ENCODE data around the gene BOK.
A peak's percentile ranks its signal among the peaks of the same experiment; 100 is the strongest.

BOK gene

GRCh38 chr2:241612156-241613016 lies 53.8 kb downstream of the BOK start:
- Histone ChIP-seq H3K36me3 (peaks cover 37% of the 10 kb centered on the region), H3K9ac (0 out of 2 replicates have a peak overlapping the region, but pooled peaks have one; percentile 71), H3K4me3 (no peak overlapping the region), H3K9me3 (no peaks in the 10 kb centered on the region), H3K4me1 (peaks cover 74% of the 10 kb centered on the region), H3K27ac (0 out of 2 replicates have a peak overlapping the region, but pooled peaks have one; percentile 74), H3K27me3 (no peaks in the 10 kb centered on the region), H3K4me2 (peak overlapping the region; percentile 63), H4K20me1 (peaks cover 42% of the 10 kb centered on the region; the same call in 1 of the 2 replicates)
- no peak for TF ChIP-seq Cebpa-rat (IDR thresholded peaks at IDR 0.05)

- H3K4me3 ChIP-seq: no peak overlapping the region
- H3K9ac ChIP-seq: peak overlapping the region; percentile 71
- H3K27me3 ChIP-seq: no peaks in the 10 kb centered on the region
- H3K36me3 ChIP-seq: peaks cover 29% of the 10 kb centered on the region
- peak overlapping the region; percentile 63 for H3K4me2 ChIP-seq
- H3K4me1 ChIP-seq: peaks cover 82% of the 10 kb centered on the region
- peak overlapping the region; percentile 74 for H3K27ac ChIP-seq
- TF ChIP-seq Cebpa-rat (IDR thresholded peaks at IDR 0.05): no peak
- no peaks in the 10 kb centered on the region for H3K9me3 ChIP-seq
- H4K20me1 ChIP-seq: peaks cover 40% of the 10 kb centered on the region; the same call in 1 of the 2 replicates
Observed at GRCh38 chr2:241613017-241613780, 54.7 kb downstream of the BOK start.

- H3K9me3 ChIP-seq: no peaks in the 10 kb centered on the region
- H4K20me1 ChIP-seq: peaks cover 24% of the 10 kb centered on the region; the same call in 1 of the 2 replicates
- no peak overlapping the region for H3K9ac ChIP-seq
- no peaks in the 10 kb centered on the region for H3K27me3 ChIP-seq
- H3K36me3 ChIP-seq: 0 out of 2 replicates have a peak, but pooled peaks cover 20% of the 10 kb centered on the region
- 0 out of 2 replicates have a peak overlapping the region, but pooled peaks have one; percentile 91 for H3K27ac ChIP-seq
- no peak overlapping the region for H3K4me3 ChIP-seq
- no peak for TF ChIP-seq Cebpa-rat (IDR thresholded peaks at IDR 0.05)
- no peak overlapping the region for H3K4me2 ChIP-seq
- H3K4me1 ChIP-seq: peaks cover 82% of the 10 kb centered on the region
Observed at GRCh38 chr2:241615041-241615440, 56.5 kb downstream of the BOK start.

- peaks cover 78% of the 10 kb centered on the region for H3K4me1 ChIP-seq
- no peak overlapping the region for H3K9ac ChIP-seq
- peaks cover 22% of the 10 kb centered on the region; the same call in 1 of the 2 replicates for H4K20me1 ChIP-seq
- no peak overlapping the region for H3K4me3 ChIP-seq
- H3K4me2 ChIP-seq: peak overlapping the region; percentile 91; the same call in 1 of the 2 replicates
- H3K9me3 ChIP-seq: no peaks in the 10 kb centered on the region
- H3K27ac ChIP-seq: peak overlapping the region; percentile 91
- no peak for TF ChIP-seq Cebpa-rat (IDR thresholded peaks at IDR 0.05)
- H3K27me3 ChIP-seq: no peaks in the 10 kb centered on the region
- H3K36me3 ChIP-seq: peaks cover 26% of the 10 kb centered on the region; the same call in 1 of the 2 replicates
Observed at GRCh38 chr2:241615522-241616052, 57.0 kb downstream of the BOK start.

- peak overlapping the region; percentile 62 for H3K4me3 ChIP-seq
- H3K4me2 ChIP-seq: peak overlapping the region; percentile 91
- H3K27me3 ChIP-seq: no peaks in the 10 kb centered on the region
- H4K20me1 ChIP-seq: peaks cover 13% of the 10 kb centered on the region; the same call in 1 of the 2 replicates
- peaks cover 32% of the 10 kb centered on the region; the same call in 1 of the 2 replicates for H3K36me3 ChIP-seq
- H3K9me3 ChIP-seq: no peaks in the 10 kb centered on the region
- peaks cover 69% of the 10 kb centered on the region for H3K4me1 ChIP-seq
- TF ChIP-seq Cebpa-rat (IDR thresholded peaks at IDR 0.05): no peak
- 0 out of 2 replicates have a peak overlapping the region, but pooled peaks have one; percentile 16 for H3K9ac ChIP-seq
- peak overlapping the region; percentile 91 for H3K27ac ChIP-seq
Observed at GRCh38 chr2:241616168-241617125, 57.9 kb downstream of the BOK start.

GRCh38 chr2:241617431-241618154 lies 59.0 kb downstream of the BOK start:
- Histone ChIP-seq H3K27ac (peak overlapping the region; percentile 91), H4K20me1 (peaks cover 2% of the 10 kb centered on the region; the same call in 1 of the 2 replicates), H3K36me3 (peaks cover 31% of the 10 kb centered on the region; the same call in 1 of the 2 replicates), H3K27me3 (no peaks in the 10 kb centered on the region), H3K4me2 (peak overlapping the region; percentile 91), H3K9ac (peak overlapping the region; percentile 78), H3K4me3 (peak overlapping the region; percentile 62), H3K9me3 (no peaks in the 10 kb centered on the region), H3K4me1 (peaks cover 57% of the 10 kb centered on the region)
- TF ChIP-seq Cebpa-rat (IDR thresholded peaks at IDR 0.05): no peak

GRCh38 chr2:241618296-241618805 lies 59.8 kb downstream of the BOK start:
- H3K36me3 ChIP-seq: peaks cover 37% of the 10 kb centered on the region
- no peaks in the 10 kb centered on the region for H3K27me3 ChIP-seq
- H3K9me3 ChIP-seq: no peaks in the 10 kb centered on the region
- TF ChIP-seq Cebpa-rat (IDR thresholded peaks at IDR 0.05): no peak
- peak overlapping the region; percentile 91 for H3K27ac ChIP-seq
- H4K20me1 ChIP-seq: no peaks in the 10 kb centered on the region
- H3K4me2 ChIP-seq: peak overlapping the region; percentile 91
- H3K4me3 ChIP-seq: peak overlapping the region; percentile 62
- H3K9ac ChIP-seq: peak overlapping the region; percentile 78
- H3K4me1 ChIP-seq: peaks cover 50% of the 10 kb centered on the region

- H3K4me3 ChIP-seq: peak overlapping the region; percentile 62
- no peaks in the 10 kb centered on the region for H3K9me3 ChIP-seq
- no peaks in the 10 kb centered on the region for H3K27me3 ChIP-seq
- peak overlapping the region; percentile 78 for H3K9ac ChIP-seq
- H3K27ac ChIP-seq: peak overlapping the region; percentile 91
- H3K4me1 ChIP-seq: peaks cover 45% of the 10 kb centered on the region
- no peaks in the 10 kb centered on the region for H4K20me1 ChIP-seq
- peaks cover 41% of the 10 kb centered on the region for H3K36me3 ChIP-seq
- TF ChIP-seq Cebpa-rat (IDR thresholded peaks at IDR 0.05): no peak
- H3K4me2 ChIP-seq: peak overlapping the region; percentile 91
Observed at GRCh38 chr2:241618829-241619228, 60.3 kb downstream of the BOK start.

Measured in BLaER1 (cell line).